Panc1 (cell line): ENCODE results near the gene FAHD2A.
"Not testable (repeated sequence)": the region's sequence is repeated elsewhere in the genome, so short reads cannot be mapped to it uniquely, and the experiment has no call there.

Source experiments
- POLR2AphosphoS5 ChIP-seq: IDR thresholded peaks from 2 replicates; pipeline ENCODE4 v1.6.1; 2012; ENCODE audit warnings: mild to moderate bottlenecking, low read depth, low read length, moderate library complexity
- REST ChIP-seq, 2 experiments: IDR thresholded peaks; 2 replicates each; pipeline ENCODE4 v1.6.1; 2011 to 2012; ENCODE audit warnings: low read depth in 2 of 2, control low read depth in 1 of 2, low read length in 1 of 2, mild to moderate bottlenecking in 1 of 2, moderate library complexity in 1 of 2; ENCODE audit not compliant: insufficient read depth in 1 of 2
- SIN3A ChIP-seq: IDR thresholded peaks from 2 replicates; pipeline ENCODE4 v1.6.1; 2012; ENCODE audit warnings: low read depth, mild to moderate bottlenecking, low read length, moderate library complexity, borderline replicate concordance; ENCODE audit not compliant: insufficient read depth
- TCF7L2 ChIP-seq: IDR thresholded peaks from 2 replicates; pipeline ENCODE4 v1.6.1; 2011; ENCODE audit warnings: mild to moderate bottlenecking, low read depth, low read length, inconsistent platforms
- TF ChIP-seq, protein P1 (sequence below): fragments of 450-650 bp; IDR thresholded peaks from 2 replicates; pipeline ENCODE4 v1.5.1; 2017; ENCODE audit warnings: mild to moderate bottlenecking

GRCh38 chr2:95433373-95433772 is 30.9 kb downstream of the FAHD2A start:
- TF ChIP-seq, protein P1, sequence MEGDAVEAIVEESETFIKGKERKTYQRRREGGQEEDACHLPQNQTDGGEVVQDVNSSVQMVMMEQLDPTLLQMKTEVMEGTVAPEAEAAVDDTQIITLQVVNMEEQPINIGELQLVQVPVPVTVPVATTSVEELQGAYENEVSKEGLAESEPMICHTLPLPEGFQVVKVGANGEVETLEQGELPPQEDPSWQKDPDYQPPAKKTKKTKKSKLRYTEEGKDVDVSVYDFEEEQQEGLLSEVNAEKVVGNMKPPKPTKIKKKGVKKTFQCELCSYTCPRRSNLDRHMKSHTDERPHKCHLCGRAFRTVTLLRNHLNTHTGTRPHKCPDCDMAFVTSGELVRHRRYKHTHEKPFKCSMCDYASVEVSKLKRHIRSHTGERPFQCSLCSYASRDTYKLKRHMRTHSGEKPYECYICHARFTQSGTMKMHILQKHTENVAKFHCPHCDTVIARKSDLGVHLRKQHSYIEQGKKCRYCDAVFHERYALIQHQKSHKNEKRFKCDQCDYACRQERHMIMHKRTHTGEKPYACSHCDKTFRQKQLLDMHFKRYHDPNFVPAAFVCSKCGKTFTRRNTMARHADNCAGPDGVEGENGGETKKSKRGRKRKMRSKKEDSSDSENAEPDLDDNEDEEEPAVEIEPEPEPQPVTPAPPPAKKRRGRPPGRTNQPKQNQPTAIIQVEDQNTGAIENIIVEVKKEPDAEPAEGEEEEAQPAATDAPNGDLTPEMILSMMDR, result not testable (repeated sequence)
- TF ChIP-seq REST (IDR thresholded peaks at IDR 0.05; ENCODE audit: insufficient read depth in 1 of 2, low read depth in 2 of 2, low read length in 1 of 2); POLR2AphosphoS5; TCF7L2; SIN3A: not testable (repeated sequence)
